HEK293T (cell line): ENCODE measurements around the gene RGL3.

ENCODE experiments used
- ARNT ChIP-seq: fragments of 450-650 bp; IDR thresholded peaks from 2 replicates; pipeline ENCODE4 v1.6.1; 2017; ENCODE audit warnings: mild to moderate bottlenecking
- BHLHE40 ChIP-seq: fragments of 450-650 bp; IDR thresholded peaks from 2 replicates; pipeline ENCODE4 v1.6.1; 2016; ENCODE audit warnings: mild to moderate bottlenecking, moderate library complexity, borderline replicate concordance
- FOXM1 ChIP-seq: fragments of 450-650 bp; IDR thresholded peaks from 2 replicates; pipeline ENCODE4 v1.6.1; 2017; ENCODE audit warnings: mild to moderate bottlenecking, borderline replicate concordance
- HDGF ChIP-seq: fragments of 450-650 bp; IDR thresholded peaks from 2 replicates; pipeline ENCODE4 v1.6.1; 2017; ENCODE audit warnings: antibody characterized with exemption, borderline replicate concordance
- LEF1 ChIP-seq: fragments of 450-650 bp; IDR thresholded peaks from 2 replicates; pipeline ENCODE4 v1.6.1; 2017; ENCODE audit warnings: mild to moderate bottlenecking, borderline replicate concordance
- NFRKB ChIP-seq: fragments of 450-650 bp; IDR thresholded peaks from 2 replicates; pipeline ENCODE4 v1.6.1; 2016; ENCODE audit warnings: mild to moderate bottlenecking, moderate library complexity
- PKNOX1 ChIP-seq: fragments of 450-650 bp; IDR thresholded peaks from 2 replicates; pipeline ENCODE4 v1.6.1; 2016
- SP1 ChIP-seq: fragments of 450-650 bp; IDR thresholded peaks from 2 replicates; pipeline ENCODE4 v1.6.1; 2017
- SUZ12 ChIP-seq: fragments of 450-650 bp; IDR thresholded peaks from 2 replicates; pipeline ENCODE4 v1.6.1; 2016; ENCODE audit warnings: mild to moderate bottlenecking
- TARDBP ChIP-seq: fragments of 450-650 bp; IDR thresholded peaks from 2 replicates; pipeline ENCODE4 v1.6.1; 2016
- ZNF384 ChIP-seq: fragments of 450-650 bp; IDR thresholded peaks from 2 replicates; pipeline ENCODE4 v1.6.1; 2016

GRCh38 chr19:11377237-11377636 lies 41.9 kb downstream of the RGL3 start:
- TF ChIP-seq TARDBP (no peak), NFRKB (no peak), ZNF384 (no peak), FOXM1 (no peak), SUZ12 (no peak), PKNOX1 (no peak), ARNT (no peak), LEF1 (no peak), SP1 (no peak), BHLHE40 (no peak), HDGF (no peak)
